Sigmoid colon (tissue), 7 donors: ENCODE data around the gene ROM1. TPM values are rescaled to one million over a fixed set of nuclear protein-coding genes. Genes with fewer than 3 reads are reported as not detected.

Experiments
- DNase-seq: peaks from one replicate; pipeline ENCODE4 v3.0.0-alpha.2; 2019
- H3K27ac ChIP-seq, 4 donors: fragments of 200-600 bp; sonication (generic); one replicate each; pipeline ENCODE4 v1.5.1; 2016 to 2019; ENCODE audit warnings: mild to moderate bottlenecking in 1 of 4
- H3K27me3 ChIP-seq, 3 donors: fragments of 200-600 bp; sonication (generic); one replicate each; pipeline ENCODE4 v1.5.1; 2019; ENCODE audit warnings: mild to moderate bottlenecking in 1 of 3
- H3K36me3 ChIP-seq, 4 donors: fragments of 200-600 bp; sonication (generic); one replicate each; pipeline ENCODE4 v1.5.1; 2016 to 2019
- H3K4me1 ChIP-seq, 4 donors: fragments of 200-600 bp; sonication (generic); one replicate each; pipeline ENCODE4 v1.5.1; 2017 to 2019
- H3K4me3 ChIP-seq, 4 donors: fragments of 200-600 bp; sonication (generic); one replicate each; pipeline ENCODE4 v1.5.1; 2017 to 2019; ENCODE audit warnings: mild to moderate bottlenecking in 2 of 4, moderate library complexity in 1 of 4
- H3K9me3 ChIP-seq, 4 donors: fragments of 200-600 bp in 3 of 4; sonication (generic) in 3 of 4; one replicate each; pipeline versions ENCODE4 v1.5.1 to v1.6.1; 2013 to 2019
- EP300 ChIP-seq, 4 donors: sonication (generic); formaldehyde crosslinking; IDR thresholded peaks; one replicate each; pipeline ENCODE4 v1.6.1; 2017; ENCODE audit warnings: antibody characterized with exemption in 4 of 4
- POLR2A ChIP-seq, 2 donors: fragments of 450-650 bp; IDR thresholded peaks; one replicate each; pipeline ENCODE4 v1.6.1; 2016; ENCODE audit warnings: antibody characterized with exemption in 2 of 2, mild to moderate bottlenecking in 2 of 2, moderate library complexity in 2 of 2
- POLR2AphosphoS5 ChIP-seq, 4 donors: sonication (generic); formaldehyde crosslinking; IDR thresholded peaks; one replicate each; pipeline ENCODE4 v1.6.1; 2017; ENCODE audit warnings: antibody characterized with exemption in 4 of 4
- WGBS, 2 donors: extraction: QIAGEN DNeasy Blood & Tissue Kit; methylation state at CpG; one replicate each; pipeline ENCODE4 v1.1.7; 2013; 5-methylcytosine and 5-hydroxymethylcytosine counted together
- intact Hi-C: fragments of 100-400 bp; cut with DNase I; formaldehyde crosslinking; loops from one replicate; pipeline ENCODE4 v1.15.1; 2023
- polyA plus RNA-seq, 3 donors: library from polyadenylated mRNA; stranded (reverse); fragments of 200-250 nt; gene quantifications; one replicate each; pipeline ENCODE4 v1.2.3, GENCODE V29; 2013
- total RNA-seq, 4 donors: library from RNA; depleted of rRNA; stranded (reverse); fragments of >200 nt; gene quantifications; one replicate each; pipeline ENCODE4 v1.1.0, GENCODE V29; 2016
- TF ChIP-seq, protein P1 (sequence below), 4 experiments: fragments of 450-650 bp in 3 of 4; fragments of 200-600 bp in 1 of 4; IDR thresholded peaks; one replicate each; pipeline ENCODE4 v1.5.1; 2016 to 2019; ENCODE audit warnings: antibody characterized with exemption in 4 of 4, mild to moderate bottlenecking in 3 of 4, moderate library complexity in 2 of 4
- donor health status: healthy with polysubstance abuse.
- donor health status: Bipolar disorder and iron deficiency.
- donor health status: healthy.

ROM1 gene
- 10 to 100 TPM in 2 of 4 donors, 1 to 10 TPM in 2; 5.3 to 13.8 (median 10.1) TPM for total RNA-seq
- polyA plus RNA-seq, result 10 to 100 TPM in 1 of 3 donors, 1 to 10 TPM in 2; 3.0 to 14.2 (median 3.2) TPM

DNA sequence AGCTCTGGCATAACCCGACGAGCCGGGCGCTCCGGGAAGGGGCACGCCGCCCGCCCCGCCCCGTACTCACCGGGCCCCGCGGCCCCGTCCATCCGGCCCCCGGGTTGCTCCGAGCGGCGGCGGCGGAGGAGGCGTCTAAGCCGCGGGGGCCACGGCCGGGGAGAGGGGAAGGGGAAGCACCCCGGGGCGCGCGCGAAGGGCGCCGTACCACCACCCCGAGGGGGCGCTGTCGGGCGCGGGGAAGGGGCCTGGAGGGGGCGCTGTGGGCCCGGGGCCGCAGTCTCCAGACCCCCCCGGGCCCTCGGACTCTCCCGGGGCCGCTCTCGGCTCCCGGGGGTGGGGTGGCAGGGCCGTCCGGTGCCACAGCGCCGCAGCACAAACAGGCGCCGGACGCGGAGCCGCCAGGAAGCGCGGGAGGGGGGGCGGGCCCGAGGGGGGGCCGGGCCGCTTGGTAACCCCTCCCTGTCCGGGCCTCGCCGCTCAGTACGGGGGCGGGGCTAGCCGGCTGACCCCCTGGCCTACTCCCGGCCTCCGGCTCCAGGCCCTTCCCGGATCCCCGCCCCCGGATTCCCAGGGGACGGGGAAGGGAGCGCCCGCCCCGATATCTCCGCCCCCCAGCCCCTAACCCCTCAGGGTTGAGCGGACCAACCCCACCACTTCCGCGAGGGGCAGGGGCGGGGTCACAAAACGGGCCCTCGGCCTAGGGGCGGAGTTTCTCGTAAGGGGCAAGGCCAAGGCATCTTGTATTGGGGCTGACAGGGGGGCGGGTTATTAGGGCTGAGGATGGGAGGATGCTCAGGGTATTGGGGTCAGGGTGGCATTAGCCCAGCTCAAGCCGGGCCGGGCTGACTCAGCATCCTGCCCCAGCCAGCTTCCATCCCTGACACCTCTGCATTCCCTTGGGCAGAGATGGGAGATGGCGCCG is at the start of gene ROM1, which contains the start of gene EML3:
ROM1 (plus strand) TSS at position 892 of the 925 bp plus-strand sequence; CDS start at position 917, 25 bp downstream.
EML3 (minus strand) TSS at position 410 of the 925 bp plus-strand sequence; CDS start at position 92, 318 bp downstream.
- 2 to 3% methylated on average over 91 of the region's 91 CpGs for WGBS, 2 donors
- DNase-seq, result peak; percentile 96
- no peaks in the 10 kb centered on the region for H3K9me3 ChIP-seq
- peaks cover 0 to 61% (median 6%) of the 10 kb centered on the region in 4 donors for H3K36me3 ChIP-seq
- TF ChIP-seq, protein P1, sequence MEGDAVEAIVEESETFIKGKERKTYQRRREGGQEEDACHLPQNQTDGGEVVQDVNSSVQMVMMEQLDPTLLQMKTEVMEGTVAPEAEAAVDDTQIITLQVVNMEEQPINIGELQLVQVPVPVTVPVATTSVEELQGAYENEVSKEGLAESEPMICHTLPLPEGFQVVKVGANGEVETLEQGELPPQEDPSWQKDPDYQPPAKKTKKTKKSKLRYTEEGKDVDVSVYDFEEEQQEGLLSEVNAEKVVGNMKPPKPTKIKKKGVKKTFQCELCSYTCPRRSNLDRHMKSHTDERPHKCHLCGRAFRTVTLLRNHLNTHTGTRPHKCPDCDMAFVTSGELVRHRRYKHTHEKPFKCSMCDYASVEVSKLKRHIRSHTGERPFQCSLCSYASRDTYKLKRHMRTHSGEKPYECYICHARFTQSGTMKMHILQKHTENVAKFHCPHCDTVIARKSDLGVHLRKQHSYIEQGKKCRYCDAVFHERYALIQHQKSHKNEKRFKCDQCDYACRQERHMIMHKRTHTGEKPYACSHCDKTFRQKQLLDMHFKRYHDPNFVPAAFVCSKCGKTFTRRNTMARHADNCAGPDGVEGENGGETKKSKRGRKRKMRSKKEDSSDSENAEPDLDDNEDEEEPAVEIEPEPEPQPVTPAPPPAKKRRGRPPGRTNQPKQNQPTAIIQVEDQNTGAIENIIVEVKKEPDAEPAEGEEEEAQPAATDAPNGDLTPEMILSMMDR (IDR thresholded peaks at IDR 0.05), result peak; percentile 39 to 99 (median 56)
- TF ChIP-seq POLR2A (IDR thresholded peaks at IDR 0.05) (no peak), EP300 (IDR thresholded peaks at IDR 0.05) (no peak), POLR2AphosphoS5 (IDR thresholded peaks at IDR 0.05) (peak in 3 of 4 donors; percentile 4 to 30 (median 12))
- H3K4me3 ChIP-seq, result peak within 1 kb of the TSS; percentile 53 to 82 (median 62)
- peak within 1 kb of the TSS; percentile 88 to 100 (median 96) for H3K27ac ChIP-seq
- no peaks in the 10 kb centered on the region for H3K27me3 ChIP-seq
- intact Hi-C loops, result loop anchor here (2.0 to 5.0 kb wide), 3 partner anchors 18 to 95 kb away; partner anchors contain the start of genes BSCL2, C11orf98, CSKMT and GNG3
- peaks cover 0 to 30% (median 24%) of the 10 kb centered on the region in 4 donors for H3K4me1 ChIP-seq

- no peak for TF ChIP-seq POLR2AphosphoS5 (IDR thresholded peaks at IDR 0.05)
- TF ChIP-seq, protein P1 (IDR thresholded peaks at IDR 0.05), result no peak
- TF ChIP-seq POLR2A (IDR thresholded peaks at IDR 0.05), result no peak
- no peak for TF ChIP-seq EP300 (IDR thresholded peaks at IDR 0.05)
- Histone ChIP-seq H3K9me3 (no peaks in the 10 kb centered on the region), H3K27ac (no peak overlapping the region), H3K27me3 (no peaks in the 10 kb centered on the region), H3K36me3 (peaks cover 12 to 89% (median 59%) of the 10 kb centered on the region in 4 donors), H3K4me3 (no peak overlapping the region), H3K4me1 (peaks cover 0 to 17% (median 12%) of the 10 kb centered on the region in 4 donors)
- intact Hi-C loops, result no loop called here
- DNase-seq, result no peak
- 48 to 80% methylated on average over 5 of the region's 5 CpGs for WGBS, 2 donors
Observed at GRCh38 chr11:62565100-62565802, 47.8 kb upstream of the ROM1 start.

DNA sequence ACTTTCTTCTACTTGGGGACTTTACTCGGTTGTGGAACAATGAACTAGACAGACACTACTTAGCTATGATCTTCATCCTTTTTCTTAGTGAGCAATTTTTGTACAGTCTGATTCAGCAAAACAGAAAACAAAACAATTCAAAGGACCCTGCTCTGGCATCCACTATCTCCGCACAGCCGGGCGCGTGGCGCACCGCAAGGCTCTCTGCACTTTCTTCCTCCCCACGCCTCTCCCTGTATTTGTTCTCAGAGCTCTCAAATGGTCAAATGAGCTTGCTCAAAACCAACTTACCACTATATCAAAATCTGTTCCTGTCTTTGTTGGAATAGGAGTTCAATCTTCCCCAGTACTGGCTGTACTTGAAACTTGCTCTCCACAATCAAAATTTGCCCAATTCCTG is 46.8 kb upstream of the ROM1 start:
- intact Hi-C loops, result no loop called here
- Histone ChIP-seq H3K27me3 (no peaks in the 10 kb centered on the region), H3K9me3 (no peaks in the 10 kb centered on the region), H3K36me3 (peaks cover 16 to 99% (median 69%) of the 10 kb centered on the region in 4 donors), H3K4me3 (no peak overlapping the region), H3K4me1 (peaks cover 0 to 14% (median 2%) of the 10 kb centered on the region in 4 donors), H3K27ac (no peak overlapping the region)
- WGBS, 2 donors, result 86 to 93% methylated on average over 8 of the region's 8 CpGs
- DNase-seq, result no peak
- TF ChIP-seq EP300 (IDR thresholded peaks at IDR 0.05), result no peak
- TF ChIP-seq POLR2AphosphoS5 (IDR thresholded peaks at IDR 0.05), result no peak
- TF ChIP-seq POLR2A (IDR thresholded peaks at IDR 0.05), result no peak
- TF ChIP-seq, protein P1 (IDR thresholded peaks at IDR 0.05), result no peak

DNA sequence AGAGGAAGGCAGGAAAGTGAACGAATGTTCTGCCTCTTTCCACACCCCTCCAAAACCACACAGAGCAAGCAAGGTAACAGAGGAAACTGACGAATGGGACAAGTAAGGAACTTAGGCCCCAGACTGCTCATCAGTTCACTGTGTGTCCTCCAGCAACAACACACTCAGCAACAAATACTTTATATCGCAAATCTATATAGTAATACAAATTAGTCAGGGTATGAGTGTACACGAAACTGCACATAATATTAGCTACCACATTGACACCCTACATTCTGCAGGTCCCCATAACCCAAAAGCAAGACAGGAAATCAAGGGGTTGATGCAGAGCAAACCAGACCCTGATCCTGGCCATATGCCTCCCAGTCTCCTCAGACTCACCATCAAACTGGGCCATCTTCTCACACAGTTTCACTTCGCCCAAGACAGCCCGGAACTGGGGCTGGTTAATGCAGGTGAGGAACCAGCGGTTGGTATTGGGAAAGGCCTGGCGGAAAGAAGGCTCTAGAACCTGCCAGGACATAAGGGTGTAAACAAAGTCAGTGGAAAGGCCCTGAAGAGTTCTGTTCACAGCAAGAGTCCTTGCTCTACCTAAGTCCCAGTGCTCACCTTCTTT is 45.9 kb upstream of the ROM1 start:
- no peaks in the 10 kb centered on the region for H3K27me3 ChIP-seq
- no peaks in the 10 kb centered on the region for H3K9me3 ChIP-seq
- WGBS, 2 donors, result 82 to 83% methylated on average over 8 of the region's 8 CpGs
- no peak for DNase-seq
- H3K4me1 ChIP-seq, result peaks cover 0 to 21% (median 2%) of the 10 kb centered on the region in 4 donors
- H3K36me3 ChIP-seq, result peaks cover 16 to 100% (median 77%) of the 10 kb centered on the region in 4 donors
- TF ChIP-seq, protein P1 (IDR thresholded peaks at IDR 0.05), result no peak
- TF ChIP-seq POLR2A (IDR thresholded peaks at IDR 0.05), result no peak
- intact Hi-C loops, result no loop called here
- H3K27ac ChIP-seq, result no peak overlapping the region
- H3K4me3 ChIP-seq, result no peak overlapping the region
